ACHN (cell line): ENCODE results near the gene RBM33.

Experiments used
- DNase-seq: peaks from one replicate; pipeline ENCODE4 v3.0.0-alpha.2; 2015
- in situ Hi-C: cut with HindIII; loops from 2 replicates; pipeline ENCODE4 v1.10.0; 2017; ENCODE audit warnings: low sequenced_read_pairs, low pct_ligation_motif_present, low pct_unique_long_range_greater_than_20kb

The RBM33 gene

DNA sequence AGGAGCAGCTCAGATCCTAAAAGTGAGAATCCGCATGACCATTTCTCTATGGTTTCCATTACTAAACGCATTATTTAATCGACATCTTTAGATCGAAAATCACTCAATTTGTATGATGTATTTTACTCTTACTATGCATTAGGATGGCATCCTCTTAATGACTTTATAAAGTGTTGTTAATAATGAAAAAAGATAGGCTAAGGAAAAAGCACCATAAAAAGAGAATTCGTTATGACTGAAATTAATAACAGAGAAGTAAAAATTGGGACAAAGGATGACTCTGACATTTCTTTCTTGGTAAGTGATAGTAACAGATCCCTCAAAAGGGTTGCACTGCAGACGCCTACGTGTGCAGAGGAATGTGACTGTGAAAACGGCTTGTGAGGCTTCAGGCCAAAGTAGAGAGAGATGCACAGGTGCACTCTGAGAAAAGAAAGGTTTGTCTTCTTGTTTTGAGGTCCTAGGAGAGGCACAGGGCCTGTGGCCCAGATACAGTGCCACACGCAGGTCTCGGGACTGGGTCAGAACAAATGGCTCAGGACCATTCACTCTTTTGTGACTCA, 23.0 kb upstream of the RBM33 start:
- no peak for DNase-seq
- in situ Hi-C loops: no loop called here

DNA sequence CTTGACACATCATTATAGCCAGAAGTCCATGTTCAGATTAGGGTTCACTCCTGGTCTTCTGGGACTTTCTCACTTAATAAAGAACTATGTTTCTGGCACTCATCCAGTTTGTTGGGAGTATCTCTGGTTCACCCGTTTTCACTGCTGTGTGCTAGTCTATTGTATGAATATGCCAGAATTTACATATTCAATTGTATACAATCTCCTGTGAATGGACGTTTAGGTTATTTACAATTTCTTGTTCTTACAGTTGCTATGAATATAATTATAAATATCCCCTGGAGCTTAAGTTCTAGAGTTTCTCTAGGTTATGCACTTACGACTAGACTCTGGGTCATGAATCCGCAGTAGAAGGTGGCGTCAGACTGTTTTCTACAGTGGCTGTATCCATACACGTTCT, 20.0 kb upstream of the RBM33 start:
- in situ Hi-C loops: no loop called here
- no peak for DNase-seq

DNA sequence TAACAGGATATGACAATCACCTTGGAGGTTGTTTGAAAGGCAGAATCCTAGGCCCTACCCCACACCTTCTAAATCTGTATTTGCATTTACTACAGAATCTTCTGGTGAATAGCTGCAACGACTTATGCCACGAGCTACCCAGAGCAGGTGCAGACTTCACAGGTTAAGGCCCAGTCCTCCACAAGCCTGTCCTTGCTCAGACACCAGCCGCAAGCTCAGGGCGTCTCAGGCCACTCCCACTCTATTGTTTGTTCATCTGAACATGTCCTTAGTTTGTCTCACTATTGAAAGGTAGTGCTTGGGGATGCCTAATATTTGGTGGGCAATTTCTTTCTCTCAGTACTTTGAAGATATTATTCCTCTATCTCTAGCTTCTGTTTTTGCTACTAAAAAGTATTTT, 18.9 kb upstream of the RBM33 start:
- DNase-seq: no peak
- in situ Hi-C loops: no loop called here

DNA sequence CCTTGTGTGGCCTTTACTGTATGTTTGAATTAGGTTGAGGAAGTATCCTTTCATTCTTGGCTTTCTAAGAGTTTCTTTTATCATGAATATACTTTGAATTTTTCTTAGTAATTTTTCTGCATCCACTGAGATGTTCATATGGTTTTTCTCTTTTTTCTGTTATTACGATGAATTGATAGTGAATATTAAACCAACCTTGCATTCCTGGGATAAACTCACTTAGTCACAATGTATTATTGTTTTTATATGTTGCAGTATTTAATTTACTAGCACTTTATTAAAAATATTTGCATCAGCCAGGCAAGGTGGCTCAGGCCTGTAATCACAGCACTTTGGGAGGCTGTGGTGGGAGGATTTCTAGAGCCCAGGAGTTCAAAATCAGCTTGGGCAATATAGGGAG, 15.3 kb upstream of the RBM33 start:
- in situ Hi-C loops: no loop called here
- DNase-seq: no peak

DNA sequence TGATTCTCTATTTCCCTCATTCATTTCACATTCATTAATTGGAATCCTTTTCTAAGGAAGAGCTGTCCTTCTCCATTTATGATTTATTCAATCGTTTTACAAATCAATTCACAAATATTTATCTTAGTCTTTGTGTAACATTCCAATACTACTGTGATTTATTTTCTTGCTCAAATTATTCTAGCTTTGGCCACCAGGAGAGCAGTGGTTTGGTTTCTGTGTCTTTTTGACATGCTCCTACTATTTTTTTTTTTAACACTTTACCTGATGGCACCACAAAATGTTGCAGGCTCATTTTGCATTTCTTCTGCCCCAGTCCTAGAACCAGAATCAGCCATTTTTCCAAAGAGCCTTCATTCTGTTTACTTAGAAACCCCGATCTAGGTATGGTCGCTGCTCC, 13.3 kb upstream of the RBM33 start:
- in situ Hi-C loops: no loop called here
- DNase-seq: no peak

DNA sequence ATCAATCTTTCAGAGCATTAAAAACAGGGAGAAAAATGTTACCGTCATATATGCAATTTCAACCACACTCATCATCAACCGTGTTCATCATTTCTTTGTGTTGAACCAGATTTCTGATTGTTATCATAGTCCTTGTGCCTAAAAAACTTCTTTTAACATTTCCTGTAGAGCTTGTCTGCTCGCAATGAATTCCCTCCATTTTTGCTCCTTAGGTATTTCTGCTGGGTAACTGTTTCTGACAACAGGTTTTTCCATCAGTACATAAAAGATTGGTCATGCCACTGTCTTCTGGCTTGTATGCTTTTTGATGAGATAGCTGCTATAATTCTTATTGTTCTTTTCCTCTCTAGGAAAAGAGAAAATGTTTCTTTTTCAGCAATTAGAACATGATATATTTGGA, 8.6 kb upstream of the RBM33 start:
- in situ Hi-C loops: no loop called here
- no peak for DNase-seq

DNA sequence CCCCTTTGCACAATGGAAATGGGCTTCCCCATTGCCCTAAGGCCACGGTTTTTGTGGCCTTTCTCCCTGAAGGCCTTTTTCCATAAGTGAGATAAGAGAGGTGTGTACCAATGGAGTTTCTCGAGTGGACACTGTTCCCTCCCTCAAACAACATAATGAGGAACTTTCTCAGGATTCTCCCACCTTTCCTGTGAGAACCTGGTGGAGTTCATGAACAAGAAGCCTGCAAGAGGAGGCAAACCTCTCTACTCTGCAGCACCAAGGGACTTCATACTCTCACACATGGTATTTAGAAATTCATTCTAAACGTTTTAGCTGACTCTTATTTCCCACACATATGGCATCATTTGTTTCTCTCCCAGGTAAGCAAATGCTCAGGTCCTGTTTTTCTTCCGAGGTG, 7.3 kb upstream of the RBM33 start:
- DNase-seq: no peak
- in situ Hi-C loops: no loop called here

DNA sequence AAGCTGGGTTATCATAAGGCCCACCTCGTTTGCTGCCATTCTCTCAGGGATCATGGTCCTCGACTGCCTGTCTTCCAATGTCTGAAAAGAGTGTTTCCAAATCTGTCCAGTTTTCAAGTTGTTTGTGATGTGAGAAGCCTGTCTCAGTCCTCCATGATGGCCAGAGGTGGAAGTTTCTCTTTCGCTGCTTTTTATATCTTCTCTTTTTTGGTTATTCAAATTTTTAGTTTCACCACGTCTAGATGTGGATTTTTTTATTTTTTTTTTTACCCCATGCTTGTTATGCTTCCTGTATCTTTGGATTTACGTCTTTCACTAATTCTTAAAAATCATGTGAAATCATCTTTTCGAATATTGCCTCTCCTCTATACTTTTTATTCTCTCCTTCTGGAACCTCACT, 6.1 kb upstream of the RBM33 start:
- in situ Hi-C loops: no loop called here
- DNase-seq: no peak

DNA sequence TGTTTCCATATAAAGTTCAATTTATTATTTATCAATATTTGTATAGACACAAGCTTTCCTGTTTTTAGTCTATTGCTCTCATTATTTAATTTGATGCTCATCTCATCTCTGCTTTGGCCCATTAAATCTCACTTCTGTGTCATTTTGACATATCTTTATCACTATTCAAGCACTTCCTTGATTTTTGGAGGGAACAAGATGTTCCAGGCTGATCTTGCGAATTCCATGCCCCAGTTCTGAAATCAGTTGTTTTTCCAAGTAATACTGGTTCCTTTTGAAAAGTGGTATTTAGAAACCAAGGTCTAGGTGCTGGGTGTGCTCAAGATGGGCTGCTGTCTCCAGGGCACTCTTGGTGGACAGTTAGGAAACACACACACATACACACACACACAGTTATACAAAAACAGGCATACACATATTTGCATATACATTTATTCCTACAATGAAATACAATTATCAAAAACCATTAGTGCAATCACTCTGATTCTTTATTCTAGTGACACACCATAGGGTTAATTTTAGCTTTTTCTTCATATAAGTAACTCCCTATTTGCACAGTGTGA, 4.4 kb upstream of the RBM33 start:
- no peak for DNase-seq
- in situ Hi-C loops: no loop called here

DNA sequence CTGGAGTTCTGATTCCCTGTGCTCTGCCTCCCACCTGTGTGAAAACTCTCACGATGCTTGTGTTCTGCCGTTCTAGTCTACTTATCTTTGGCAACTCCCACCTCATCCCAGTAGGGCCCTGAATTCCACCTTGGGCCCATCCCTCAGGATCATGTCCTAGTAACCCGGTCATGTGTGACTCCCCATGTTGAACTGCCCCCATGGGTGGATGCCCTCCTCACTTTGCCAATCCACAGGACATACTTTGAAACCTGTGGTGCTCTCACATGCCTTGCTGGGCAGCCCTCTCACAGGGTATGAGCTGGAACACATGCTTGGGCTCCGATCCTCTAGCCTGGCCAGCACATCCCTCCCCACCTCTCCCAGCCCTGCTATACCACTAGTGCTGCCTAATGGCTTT, 3.8 kb upstream of the RBM33 start:
- no peak for DNase-seq
- in situ Hi-C loops: no loop called here

DNA sequence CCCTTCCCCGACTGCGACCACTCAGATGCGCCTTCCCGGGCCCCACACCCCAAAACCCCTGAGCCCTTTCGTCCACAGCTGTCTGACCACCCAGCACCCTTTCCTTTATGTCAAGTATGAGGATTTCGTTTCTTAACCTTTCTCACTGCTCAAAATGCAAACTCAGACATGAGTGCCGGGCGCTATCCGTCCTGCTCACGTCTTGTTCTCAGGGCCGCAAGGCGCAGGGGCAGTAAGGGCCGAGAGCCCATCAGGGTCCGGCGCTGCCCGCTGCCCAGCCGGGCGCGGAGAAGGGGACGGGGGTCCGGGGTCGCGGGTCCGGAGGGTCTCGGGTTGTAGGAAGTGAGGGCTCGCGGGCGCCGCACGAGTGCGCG, 670 bp upstream of the RBM33 start:
- peak; percentile 38 for DNase-seq
- in situ Hi-C loops: no loop called here

DNA sequence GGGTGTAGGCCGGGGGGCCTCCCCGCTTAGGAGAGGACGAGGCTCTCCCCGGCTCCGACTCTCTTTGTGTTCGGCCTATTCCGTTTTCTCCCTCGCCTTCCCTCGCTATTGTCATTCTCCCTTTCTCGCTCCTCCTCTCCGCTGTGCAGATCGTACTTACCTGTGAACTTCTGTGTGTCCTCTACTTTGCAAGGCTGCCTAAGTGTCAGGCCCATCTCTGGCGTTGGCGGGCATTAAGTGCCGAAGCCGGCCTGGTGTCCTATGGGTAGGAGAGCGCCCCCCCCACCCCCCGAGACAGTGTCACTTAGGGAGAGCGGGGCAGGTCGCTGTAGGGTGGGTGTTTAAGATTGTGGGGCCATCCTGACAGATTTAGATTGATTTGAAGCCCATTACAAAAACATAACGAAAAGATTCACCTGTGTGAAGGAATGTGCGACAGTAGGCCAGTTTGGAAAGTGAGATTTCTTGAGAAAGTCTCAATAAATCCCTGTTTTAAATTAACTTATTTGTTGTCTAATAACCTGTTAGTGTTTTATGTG, 579 bp downstream of the RBM33 start:
- peak; percentile 48 for DNase-seq
- in situ Hi-C loops: no loop called here

DNA sequence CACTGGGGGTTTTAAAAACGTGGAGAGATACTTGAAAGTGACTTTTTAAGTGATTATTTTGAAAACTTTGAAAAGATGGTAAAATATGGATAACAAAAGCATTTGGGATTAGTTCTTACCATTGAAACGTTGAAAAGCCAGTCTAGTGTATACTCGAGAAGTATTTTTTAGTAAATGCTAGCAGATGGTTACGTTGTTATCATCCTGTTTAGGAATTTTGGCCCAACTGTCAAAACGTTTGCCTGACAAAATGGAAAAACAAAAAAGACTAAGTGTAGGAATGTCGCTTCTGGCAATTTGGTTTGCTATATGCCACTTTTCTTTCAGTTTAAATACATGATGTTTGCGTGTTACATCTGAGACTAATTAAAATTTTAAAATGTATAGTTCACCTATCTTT, 1.2 kb downstream of the RBM33 start:
- in situ Hi-C loops: no loop called here
- DNase-seq: no peak

DNA sequence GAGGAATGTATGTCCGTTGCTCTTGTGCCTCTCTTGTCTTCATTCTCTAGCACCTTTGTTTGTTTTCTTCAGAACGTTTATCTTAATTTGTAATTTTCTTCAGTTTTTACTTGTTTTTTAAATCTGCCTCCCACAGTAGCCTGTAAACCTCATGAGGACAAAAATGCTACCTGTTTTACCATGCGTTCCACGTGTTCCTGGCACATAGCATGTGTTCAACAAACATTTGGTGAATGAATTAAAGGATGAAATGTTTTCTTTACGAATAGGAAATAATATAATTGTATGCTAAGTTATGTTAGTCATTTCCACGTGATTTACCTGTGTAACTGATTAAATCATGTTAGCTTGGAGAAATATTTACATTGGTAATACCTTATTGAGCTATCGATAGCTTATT, 2.2 kb downstream of the RBM33 start:
- in situ Hi-C loops: no loop called here
- no peak for DNase-seq

DNA sequence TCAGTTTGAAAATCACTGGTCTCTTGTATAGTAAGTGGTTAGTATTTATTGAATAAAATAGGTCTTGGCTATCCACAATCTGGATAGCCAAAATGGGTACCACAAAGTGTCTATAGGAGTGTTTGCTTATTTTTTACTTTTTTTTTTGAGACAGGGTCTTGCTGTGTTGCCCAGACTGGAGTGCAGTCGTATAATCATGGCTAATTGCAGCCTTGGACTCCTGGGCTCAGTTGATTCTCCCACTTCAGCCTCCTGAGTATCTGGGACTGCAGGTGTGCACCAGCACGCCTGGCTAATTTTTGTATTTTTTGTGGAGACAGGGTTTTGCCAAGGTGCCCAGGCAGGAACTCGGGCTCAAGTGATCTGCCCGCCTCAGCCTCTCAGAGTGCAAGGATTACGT, 2.8 kb downstream of the RBM33 start:
- no peak for DNase-seq
- in situ Hi-C loops: no loop called here

DNA sequence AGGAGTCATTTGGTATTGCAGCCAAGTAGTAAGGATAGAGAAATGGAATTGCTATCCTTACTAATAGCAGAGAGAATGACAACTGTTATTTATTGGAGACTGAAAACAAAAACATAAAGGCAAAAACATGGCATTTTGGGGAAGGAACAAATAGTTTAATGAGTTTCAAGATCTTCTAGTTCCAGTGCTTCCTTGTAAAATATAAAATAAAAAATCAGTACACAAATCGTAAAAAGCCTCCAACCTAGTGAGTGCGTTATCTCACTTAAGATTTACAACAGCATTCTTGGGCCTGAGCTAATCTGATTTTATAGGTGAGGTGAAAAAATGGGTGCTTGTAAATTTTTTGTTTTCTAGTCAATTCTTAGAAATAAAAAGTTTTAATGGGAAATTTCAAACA, 3.3 kb downstream of the RBM33 start:
- DNase-seq: no peak
- in situ Hi-C loops: no loop called here

DNA sequence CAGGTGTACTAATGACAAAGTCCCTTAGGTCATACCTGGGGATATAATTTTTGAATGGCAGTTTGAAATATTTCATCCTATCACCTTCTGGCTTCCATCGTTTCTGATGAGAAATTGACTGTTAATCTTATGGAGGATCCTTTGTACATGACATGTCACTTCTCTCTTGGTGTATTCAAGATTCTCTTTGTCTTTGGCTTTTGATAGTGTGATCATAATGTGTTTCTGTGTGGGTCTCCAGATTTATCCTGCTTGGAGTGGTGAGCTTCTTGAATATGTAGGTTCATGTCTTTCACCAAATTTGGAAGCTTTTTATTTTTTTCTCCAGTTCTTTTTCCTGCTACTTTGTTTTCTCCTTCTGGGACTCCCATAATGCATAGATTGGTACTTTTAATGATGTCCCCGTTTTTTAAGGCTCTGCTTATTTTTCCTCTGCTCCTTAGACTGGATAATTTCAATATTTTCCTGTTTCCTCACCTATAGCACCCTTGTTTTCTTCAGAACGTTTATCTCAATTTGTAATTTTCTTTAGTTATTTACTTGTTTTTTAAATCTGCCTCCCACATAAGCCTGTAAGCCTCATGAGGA, 4.4 kb downstream of the RBM33 start:
- in situ Hi-C loops: no loop called here
- peak; percentile 23 for DNase-seq

DNA sequence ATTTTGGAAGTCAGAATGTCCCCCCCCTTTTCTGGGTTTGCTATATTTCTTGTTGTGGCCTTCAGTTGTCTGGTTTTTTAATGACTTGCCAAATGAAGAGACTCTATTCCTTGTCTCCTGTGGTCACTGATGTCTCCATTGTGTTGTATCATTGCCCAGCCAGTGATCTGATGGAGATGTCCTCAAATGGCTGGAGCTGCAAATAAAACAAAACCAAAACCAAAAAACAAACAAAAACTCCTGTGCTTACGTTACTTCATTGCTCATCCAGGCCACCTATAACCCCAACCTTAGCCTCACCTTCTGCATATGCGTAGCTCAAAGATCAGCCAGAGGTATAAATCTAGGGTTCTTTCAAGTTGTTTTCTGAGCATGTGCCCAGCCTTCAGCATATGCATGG, 5.1 kb downstream of the RBM33 start:
- in situ Hi-C loops: no loop called here
- no peak for DNase-seq

DNA sequence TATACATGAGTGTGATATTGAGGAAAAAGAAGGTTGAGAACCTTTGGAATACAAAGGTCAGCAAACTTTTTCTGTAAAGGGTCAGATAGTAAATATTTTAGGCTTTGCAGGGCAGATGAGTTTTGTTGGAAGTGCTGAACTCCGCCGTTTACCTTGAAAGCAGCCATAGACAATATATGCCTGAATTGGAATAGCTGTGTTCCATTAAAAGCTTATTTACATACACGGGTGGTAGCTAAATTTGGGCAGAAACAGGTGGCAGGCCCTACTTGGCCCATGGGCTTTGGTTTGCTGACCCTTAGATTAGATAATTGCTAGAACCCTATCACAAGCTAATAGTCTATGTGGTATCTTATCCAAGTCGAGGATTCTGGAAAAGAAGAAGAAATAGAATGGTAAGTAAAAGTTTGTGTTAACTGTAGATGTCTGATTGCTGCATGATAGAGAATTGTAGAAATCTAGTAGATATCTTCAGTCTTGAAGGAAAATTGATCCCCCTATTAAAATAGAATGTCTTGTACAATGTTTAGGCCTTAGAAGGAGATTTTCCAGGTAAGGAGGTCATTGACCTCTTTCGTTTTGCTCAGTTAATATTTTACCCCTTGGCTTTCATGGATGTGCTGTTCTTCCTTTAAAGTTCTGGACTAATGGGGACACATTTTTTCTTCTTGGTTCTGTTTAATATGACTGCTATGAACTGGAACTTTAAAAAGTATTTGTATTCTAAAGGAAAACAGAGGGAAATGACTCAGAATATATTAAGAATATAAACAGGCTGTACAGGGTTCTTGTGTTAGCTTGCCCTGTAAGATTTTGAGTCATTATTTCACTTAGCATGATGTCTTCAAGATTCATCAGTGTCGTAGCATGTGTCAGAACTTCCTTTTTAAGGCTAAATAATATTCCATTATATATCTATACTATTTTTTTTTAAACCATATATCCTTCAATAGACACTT, 8.0 kb downstream of the RBM33 start:
- no peak for DNase-seq
- in situ Hi-C loops: no loop called here
